ENCODE results near the gene EZH1.
"Not testable (repeated sequence)": the region's sequence is repeated elsewhere in the genome, so short reads cannot be mapped to it uniquely, and the experiment has no call there.

The EZH1 gene

GRCh38 chr17:42665581-42666001 lies 79.2 kb downstream of the EZH1 start:
- FAIRE-seq: no peak

GRCh38 chr17:42660692-42661345 lies 84.0 kb downstream of the EZH1 start:
- no peak for FAIRE-seq

- not testable (repeated sequence) for FAIRE-seq
Measured at GRCh38 chr17:42659932-42660274, 84.9 kb downstream of the EZH1 start.

- no peak for FAIRE-seq
Measured at GRCh38 chr17:42659079-42659931, 85.5 kb downstream of the EZH1 start, which contains the start of gene TUBG2. Gene TUBG2, plus strand, starts transcription at chr17:42659284. Its CDS starts 220 bp downstream, at chr17:42659504.

- FAIRE-seq: no peak
Measured at GRCh38 chr17:42657824-42658588, 86.8 kb downstream of the EZH1 start.

DNA sequence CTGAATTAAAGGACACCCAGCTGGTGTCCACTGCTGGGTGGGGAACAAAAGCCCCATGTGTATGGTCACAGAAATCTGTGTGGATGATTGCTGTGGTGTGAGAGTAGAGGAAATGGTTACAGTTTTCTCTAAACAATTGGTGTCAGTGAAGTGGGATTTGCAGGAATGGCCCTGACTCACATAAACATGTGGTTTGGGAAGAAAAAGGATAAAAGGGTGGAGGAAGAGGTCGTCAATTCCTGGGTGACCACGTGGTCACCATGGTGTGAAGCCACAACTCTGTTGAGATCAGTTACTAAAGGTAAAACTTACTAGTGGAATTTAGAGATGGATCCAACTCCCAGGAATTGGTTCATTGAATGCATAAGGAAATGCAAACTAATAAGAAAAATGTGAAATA lies 89.3 kb downstream of the EZH1 start:
- no peak for FAIRE-seq

DNA sequence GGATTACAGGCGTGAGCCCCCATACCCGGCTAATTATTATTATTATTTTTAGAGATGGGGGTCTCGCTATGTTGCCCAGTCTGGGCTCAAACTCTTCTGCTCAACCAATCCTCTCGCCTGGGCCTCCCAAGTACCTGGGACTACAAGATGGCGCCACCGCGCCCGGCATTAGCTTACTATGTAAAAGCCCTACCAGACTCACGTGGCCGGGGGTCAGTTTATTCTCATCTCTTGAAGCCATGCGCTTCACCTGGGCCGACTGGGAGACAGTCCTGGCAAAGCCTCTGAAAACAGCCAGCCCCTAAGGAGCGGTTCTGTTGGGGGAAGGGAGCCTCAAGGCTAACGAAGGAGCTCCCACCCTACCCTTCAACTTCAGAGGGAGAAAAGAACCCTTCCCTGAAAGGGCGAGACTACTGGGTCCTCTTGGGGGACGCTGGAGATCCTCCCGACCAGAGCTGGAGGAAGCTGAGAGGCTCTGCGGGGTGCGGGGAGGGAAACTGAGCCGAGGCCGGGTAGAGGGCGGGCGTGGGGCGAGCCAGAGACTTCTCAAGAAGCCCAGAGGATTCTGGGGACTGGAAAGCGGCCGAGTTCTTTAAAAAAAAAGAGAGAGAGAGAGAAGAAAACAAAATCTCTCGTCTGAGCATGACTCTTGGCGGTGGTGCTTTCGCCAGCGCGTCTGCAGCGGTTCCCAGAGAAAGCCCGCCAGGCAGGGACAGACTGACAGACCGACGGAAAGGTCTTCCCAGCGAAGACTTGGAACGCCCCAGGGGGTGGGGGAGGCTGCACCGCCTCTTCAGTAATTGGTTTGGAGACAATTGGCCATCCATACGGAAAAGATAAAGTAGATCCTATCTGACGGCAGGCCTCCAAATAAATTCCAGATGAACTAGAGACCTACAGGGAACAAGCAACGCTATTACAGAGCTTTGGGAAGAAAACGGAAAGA lies 91.4 kb downstream of the EZH1 start:
- FAIRE-seq: no peak

DNA sequence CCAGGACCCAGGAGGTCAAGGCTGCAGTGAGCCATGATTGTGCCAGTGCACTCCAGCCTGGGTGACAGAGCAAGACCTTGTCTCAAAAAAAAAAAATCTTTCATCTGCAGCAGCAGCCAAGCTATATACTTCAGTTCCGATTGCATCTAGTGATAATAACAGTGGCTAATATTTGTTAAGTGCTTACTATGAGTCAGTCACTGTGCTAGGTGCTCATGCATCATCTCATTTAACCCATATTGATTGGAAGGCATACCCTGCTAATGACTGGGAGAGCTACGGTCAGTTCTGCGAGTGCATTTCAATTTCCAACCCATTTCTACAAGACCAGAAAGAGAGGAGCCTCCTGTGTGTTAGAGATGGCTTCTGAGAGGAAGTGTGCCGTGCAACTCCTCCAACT lies 93.4 kb downstream of the EZH1 start:
- FAIRE-seq: no peak
